ENCODE measurements around the gene DYSF.

DYSF gene

GRCh38 chr2:71455741-71456569 is 2.6 kb downstream of the DYSF start:
- in situ Hi-C loops (cut with HindIII; ENCODE audit: low sequenced_read_pairs), result no loop called here

- in situ Hi-C loops (cut with HindIII; ENCODE audit: low sequenced_read_pairs), result no loop called here
Measured at GRCh38 chr2:71456617-71457016, 3.3 kb downstream of the DYSF start.

DNA sequence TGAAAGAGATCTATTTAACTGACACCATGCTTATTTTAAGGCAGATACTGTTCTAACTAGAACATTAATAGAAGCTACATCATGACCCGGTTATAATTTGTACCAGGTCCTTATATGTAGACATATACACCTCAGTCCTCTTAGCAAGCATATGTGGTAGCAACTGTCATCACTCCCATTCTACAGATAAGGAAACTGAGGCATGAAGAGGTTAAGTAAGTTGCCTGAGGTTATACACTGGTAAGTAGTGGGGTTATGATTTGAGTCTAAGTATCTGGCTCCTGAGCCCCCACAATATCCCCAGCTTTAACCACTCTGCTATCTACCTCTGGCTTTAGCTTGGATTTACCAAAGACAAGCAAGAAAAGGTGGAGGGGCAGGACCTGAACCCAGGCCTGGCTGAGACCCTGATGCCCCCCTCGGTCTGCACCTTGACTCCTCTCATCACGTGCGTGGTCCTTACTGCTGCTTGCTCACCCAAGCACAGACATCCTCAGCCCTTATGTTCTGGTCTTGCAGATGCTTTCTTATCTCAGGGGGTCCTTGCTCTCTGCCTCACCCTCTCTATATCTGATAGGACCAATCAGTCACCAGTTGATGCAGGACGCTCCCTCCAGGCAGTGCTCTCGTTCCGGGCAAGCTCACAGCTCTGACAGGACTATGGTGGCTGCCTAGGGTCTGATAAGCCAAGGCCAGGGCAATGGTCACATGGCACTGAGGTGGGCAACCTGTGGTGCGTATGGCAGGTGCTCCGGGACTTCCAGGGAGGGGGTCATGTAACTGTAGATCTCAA is 4.0 kb downstream of the DYSF start:
- in situ Hi-C loops (cut with HindIII; ENCODE audit: low sequenced_read_pairs), result no loop called here

DNA sequence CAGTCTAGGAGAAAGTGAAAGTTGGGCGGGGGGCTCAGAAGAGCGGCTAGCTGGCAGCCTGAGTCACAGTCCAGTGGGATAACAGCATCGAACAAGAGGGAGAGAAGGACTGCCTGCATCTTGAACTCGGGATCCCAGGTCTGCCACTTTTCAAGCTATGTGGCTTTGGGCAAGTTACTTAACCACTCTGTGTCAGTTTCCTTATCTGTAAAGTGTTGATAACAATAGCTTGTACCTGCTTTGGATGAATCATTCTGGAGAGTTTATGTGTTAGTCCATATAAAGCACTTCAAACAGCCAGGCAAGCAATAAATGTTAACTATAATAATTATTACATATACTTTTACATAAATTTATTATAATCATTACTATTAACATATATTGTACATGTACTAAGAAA is 4.6 kb downstream of the DYSF start:
- in situ Hi-C loops (cut with HindIII; ENCODE audit: low sequenced_read_pairs), result no loop called here

- in situ Hi-C loops (cut with HindIII; ENCODE audit: low sequenced_read_pairs), result no loop called here
Measured at GRCh38 chr2:71458413-71459083, 5.2 kb downstream of the DYSF start.

DNA sequence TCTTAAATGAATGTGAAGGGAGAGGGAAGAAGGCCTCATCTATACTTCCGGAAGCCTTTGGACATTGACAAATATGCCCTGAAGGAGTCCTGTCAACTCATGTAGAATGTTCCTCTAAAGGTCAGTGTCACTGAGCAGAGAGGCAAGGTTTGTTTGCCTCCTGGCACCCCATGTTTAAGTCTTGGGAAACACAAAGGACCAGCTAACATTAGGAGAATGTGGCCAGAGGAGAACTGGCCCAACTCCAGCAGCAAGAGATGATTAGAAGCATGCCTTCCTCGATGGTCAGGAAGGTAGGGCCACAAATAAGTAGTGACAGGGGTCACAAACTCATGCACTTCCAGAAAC is 5.7 kb downstream of the DYSF start:
- in situ Hi-C loops (cut with HindIII; ENCODE audit: low sequenced_read_pairs), result no loop called here

- in situ Hi-C loops (cut with HindIII; ENCODE audit: low sequenced_read_pairs), result loop anchor here (5.0 kb wide), 1 partner anchor 52 kb away; no protein-coding TSS in a partner anchor
Measured at GRCh38 chr2:71460056-71460455, 6.7 kb downstream of the DYSF start.

- in situ Hi-C loops (cut with HindIII; ENCODE audit: low sequenced_read_pairs), result loop anchor here (5.0 kb wide), 1 partner anchor 52 kb away; no protein-coding TSS in a partner anchor
Measured at GRCh38 chr2:71460595-71461303, 7.4 kb downstream of the DYSF start.

- in situ Hi-C loops (cut with HindIII; ENCODE audit: low sequenced_read_pairs), result loop anchor here (5.0 kb wide), 1 partner anchor 51 kb away; no protein-coding TSS in a partner anchor
Measured at GRCh38 chr2:71461304-71461671, 7.9 kb downstream of the DYSF start.

DNA sequence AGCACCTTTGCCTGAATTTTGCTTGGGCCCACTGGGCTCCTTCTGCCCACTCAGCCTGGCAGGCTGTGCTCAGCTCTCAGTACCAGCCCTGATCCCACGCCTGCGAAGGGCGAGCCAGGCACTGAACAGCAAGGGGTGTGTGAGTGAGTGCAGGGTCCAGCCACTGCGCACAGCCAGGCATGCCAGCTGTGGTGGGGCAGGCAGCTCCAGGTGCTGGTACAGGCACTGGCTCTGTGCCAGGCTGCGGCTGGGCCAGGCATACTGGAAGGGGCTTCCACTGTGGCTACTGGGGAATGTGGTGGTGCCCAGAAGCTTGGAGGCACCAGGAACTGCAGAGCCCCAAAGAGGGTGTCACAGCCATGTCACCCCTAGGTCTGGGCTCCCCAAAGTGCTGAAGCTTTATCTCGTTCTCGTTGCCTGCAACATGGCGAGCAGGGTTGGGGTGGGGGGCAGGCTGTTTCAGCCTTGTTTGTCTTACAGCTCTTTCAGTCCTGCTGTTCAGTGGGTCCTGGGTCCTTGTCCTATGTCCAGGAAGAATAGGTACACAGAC is 8.8 kb downstream of the DYSF start:
- in situ Hi-C loops (cut with HindIII; ENCODE audit: low sequenced_read_pairs), result loop anchor here (5.0 kb wide), 1 partner anchor 50 kb away; no protein-coding TSS in a partner anchor

DNA sequence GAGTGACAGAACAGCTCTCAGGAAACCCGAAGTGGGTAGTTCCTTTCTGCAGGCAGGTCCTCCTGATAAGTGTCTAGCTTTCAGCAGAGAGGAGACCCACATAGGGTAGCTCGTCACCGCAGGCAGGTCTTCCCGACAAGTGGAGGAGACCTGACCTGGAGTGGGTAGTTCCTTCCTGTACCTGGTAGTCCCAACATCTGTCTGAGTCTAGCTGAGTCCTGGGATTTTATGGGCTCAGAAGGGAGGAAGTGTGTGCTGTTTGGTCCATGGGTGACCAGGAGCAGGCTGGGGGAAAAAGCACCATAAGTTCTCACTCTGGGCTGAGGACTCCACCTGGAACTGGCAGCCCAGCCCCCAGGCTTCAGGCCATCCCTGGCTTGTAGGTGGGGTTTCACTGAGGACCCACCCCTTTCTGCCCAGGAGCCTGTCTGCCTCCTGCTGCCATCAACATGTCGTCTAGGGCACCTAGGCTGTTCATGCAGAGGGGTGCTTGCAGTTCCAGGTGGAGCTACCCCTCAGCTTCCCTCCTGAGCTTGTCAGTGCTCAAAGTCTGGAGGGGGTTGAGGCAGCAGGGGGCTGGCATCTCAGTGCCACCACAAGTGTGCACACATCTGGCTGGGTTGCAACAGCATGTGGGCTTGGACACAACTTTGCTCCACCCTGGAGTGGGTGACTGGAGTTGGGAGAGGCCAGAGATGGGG is 9.4 kb downstream of the DYSF start:
- in situ Hi-C loops (cut with HindIII; ENCODE audit: low sequenced_read_pairs), result loop anchor here (5.0 kb wide), 1 partner anchor 50 kb away; no protein-coding TSS in a partner anchor

GRCh38 chr2:71463342-71463654 is 9.9 kb downstream of the DYSF start:
- in situ Hi-C loops (cut with HindIII; ENCODE audit: low sequenced_read_pairs), result loop anchor here (5.0 kb wide), 1 partner anchor 49 kb away; no protein-coding TSS in a partner anchor

DNA sequence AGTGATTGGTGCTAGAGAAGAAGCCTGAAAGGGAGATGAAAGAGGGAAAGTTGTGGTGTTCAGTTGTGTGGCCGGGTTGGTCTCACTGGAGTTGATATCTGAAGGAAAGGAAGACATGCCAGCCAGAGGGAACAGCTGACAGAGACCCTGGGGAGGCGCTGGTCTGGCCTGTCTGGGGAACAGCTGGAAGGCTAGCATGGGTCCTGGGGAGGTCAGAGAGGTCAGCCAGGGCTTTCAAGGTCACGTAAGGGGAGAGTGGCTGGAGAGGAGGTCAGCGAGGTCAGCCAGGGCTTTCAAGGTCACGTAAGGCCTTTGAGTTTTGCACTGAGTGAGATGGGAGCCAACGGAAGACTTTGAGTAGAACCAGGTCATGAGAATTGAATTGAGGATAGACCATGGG is 11.0 kb downstream of the DYSF start:
- in situ Hi-C loops (cut with HindIII; ENCODE audit: low sequenced_read_pairs), result loop anchor here (5.0 kb wide), 1 partner anchor 48 kb away; no protein-coding TSS in a partner anchor

DNA sequence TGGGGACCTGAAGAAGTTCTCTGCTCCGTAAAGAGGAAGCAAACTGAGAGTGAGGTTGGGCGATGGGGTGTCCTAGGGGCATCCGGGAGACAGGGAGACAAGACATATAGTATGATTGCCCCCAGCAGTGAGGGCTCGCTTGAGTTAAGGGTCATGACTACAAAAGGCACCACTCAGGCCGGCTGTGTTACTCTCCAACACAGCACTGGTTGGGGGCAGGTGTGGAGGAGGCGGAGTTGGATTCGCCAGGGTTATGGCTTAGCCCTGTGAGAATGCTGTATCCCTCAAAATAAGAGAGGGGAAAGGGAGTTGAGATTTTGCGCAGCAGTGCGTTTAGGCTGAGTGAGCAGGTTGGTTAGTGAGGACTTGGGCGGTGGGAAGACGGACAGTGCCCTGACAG is 12.0 kb downstream of the DYSF start:
- in situ Hi-C loops (cut with HindIII; ENCODE audit: low sequenced_read_pairs), result no loop called here

GRCh38 chr2:71465961-71466300 is 12.6 kb downstream of the DYSF start:
- in situ Hi-C loops (cut with HindIII; ENCODE audit: low sequenced_read_pairs), result no loop called here

GRCh38 chr2:71466301-71467179 is 13.2 kb downstream of the DYSF start:
- in situ Hi-C loops (cut with HindIII; ENCODE audit: low sequenced_read_pairs), result no loop called here

GRCh38 chr2:71467180-71467815 is 13.9 kb downstream of the DYSF start:
- in situ Hi-C loops (cut with HindIII; ENCODE audit: low sequenced_read_pairs), result no loop called here

DNA sequence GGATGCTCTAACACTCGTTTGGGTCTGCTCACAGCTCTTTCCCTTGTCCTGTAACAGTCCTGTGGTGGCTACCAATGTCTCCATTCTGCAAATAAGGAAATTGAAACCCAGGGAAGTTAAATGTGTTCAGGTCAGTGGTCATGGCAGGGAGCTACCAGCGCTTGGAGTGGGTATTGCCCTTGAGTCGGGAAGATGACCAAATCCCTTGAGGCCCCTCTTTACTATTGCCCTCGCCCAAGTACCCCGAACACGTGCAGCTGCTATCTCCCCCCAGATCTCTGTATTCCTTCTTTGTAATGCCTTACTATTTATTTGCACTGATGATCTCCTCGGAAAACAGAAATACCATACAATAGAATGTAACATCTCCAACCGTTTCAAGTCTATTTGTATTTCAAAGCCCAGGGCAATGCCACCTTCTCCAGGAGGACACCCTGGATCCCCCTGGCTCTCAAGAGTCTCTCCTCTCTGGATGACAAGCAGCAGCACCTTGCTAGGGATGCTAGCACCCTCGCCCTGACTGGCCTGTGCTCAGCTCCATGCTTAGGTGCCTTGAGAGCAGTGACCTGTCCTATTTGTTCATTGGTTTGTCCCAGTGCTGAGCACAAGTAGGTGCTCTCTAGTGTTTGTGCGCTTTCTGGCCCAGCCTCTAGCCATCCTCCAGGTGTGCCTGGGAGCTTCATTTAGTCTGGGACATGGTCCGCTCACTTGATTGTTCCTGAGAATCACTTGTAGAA is 15.1 kb downstream of the DYSF start:
- in situ Hi-C loops (cut with HindIII; ENCODE audit: low sequenced_read_pairs), result no loop called here
